Pancreas (tissue), 10 donors: ENCODE data around the gene TDRKH. TPM values are rescaled to one million over a fixed set of nuclear protein-coding genes. Genes with fewer than 3 reads are reported as not detected.
A peak's percentile ranks its signal among the peaks of the same experiment; 100 is the strongest.

Experiments
- ATAC-seq, 4 donors: fragments of 200-7000 bp; cut with Tn5 transposase; one replicate each; pipeline versions ENCODE4 v1.8.0 to v1.9.1; 2020; ENCODE audit warnings: mild to moderate bottlenecking in 4 of 4, moderate library complexity in 4 of 4
- DNase-seq, 6 donors: peaks; one replicate each; pipeline ENCODE4 v3.0.0-alpha.2; 2020
- FAIRE-seq: peaks from 2 replicates; lab custom pipeline; 2012; peaks lifted over from hg19 to GRCh38; lab: Jason Lieb, UNC
- H3K27ac ChIP-seq, 4 donors: fragments of 200-600 bp; sonication (generic); 1 replicate in 3 of 4; 2 replicates in 1 of 4; pipeline versions ENCODE4 v1.5.0 to v1.8.0; 2020
- H3K27me3 ChIP-seq, 4 donors: fragments of 200-600 bp; one replicate each; pipeline ENCODE4 v1.8.0; 2021
- H3K36me3 ChIP-seq, 3 donors: fragments of 200-600 bp; sonication (generic) in 1 of 3; one replicate each; pipeline versions ENCODE4 v1.5.0 to v1.8.0; 2020 to 2021
- H3K4me1 ChIP-seq, 3 donors: fragments of 200-600 bp; one replicate each; pipeline ENCODE4 v1.8.0; 2021
- H3K4me3 ChIP-seq, 4 donors: fragments of 200-600 bp; sonication (generic) in 2 of 4; one replicate each; pipeline versions ENCODE4 v1.5.0 to v1.8.0; 2020 to 2021
- H3K9me3 ChIP-seq, 4 donors: fragments of 200-600 bp; one replicate each; pipeline ENCODE4 v1.8.0; 2021
- WGBS, 2 donors: extraction: QIAGEN DNeasy Blood & Tissue Kit; methylation state at CpG; one replicate each; pipeline ENCODE4 v1.1.7; 2013; 5-methylcytosine and 5-hydroxymethylcytosine counted together
- intact Hi-C, 3 donors: fragments of 100-400 bp; cut with DNase I; formaldehyde crosslinking; loops; one replicate each; pipeline versions ENCODE4 v1.11.1 to v1.14.2; 2022
- polyA plus RNA-seq, 2 donors: library from polyadenylated mRNA; stranded (reverse); fragments of 200-250 nt; gene quantifications; one replicate each; pipeline ENCODE4 v1.2.3, GENCODE V29; 2013
- total RNA-seq, 6 donors: library from RNA; stranded (reverse); fragmentation: NEBNext Ultra II Directional in 4 of 6; extraction: Animal tissue kit (Norgen Biotek cat#: 25700) in 4 of 6; gene quantifications; one replicate each; pipeline versions ENCODE4 v1.2.1 to v1.2.4, GENCODE V29; 2021 to 2023
- TF ChIP-seq, protein P1 (sequence below), 4 donors: fragments of 200-600 bp; sonication (generic) in 3 of 4; IDR thresholded peaks; one replicate each; pipeline versions ENCODE4 v1.5.0 to v1.8.0; 2021; ENCODE audit warnings: antibody characterized with exemption in 4 of 4
- donor health status: healthy with polysubstance abuse.
- donor health status: DM: no; HTN: no; CAD: no; lungs with moderate emphysema.
- donor health status: DM: no; HTN: no; CAD: no.
- donor health status: control.
- donor health status: control.
- donor health status: Bipolar disorder and iron deficiency.
- donor health status: DM: yes; HTN: yes; CAD: no.
- donor health status: DM: no; HTN: no; CAD: no.
- donor health status: DM: no; HTN: no; CAD: no.
- donor health status: DM: yes; HTN: yes; CAD: no.

TDRKH gene
- total and polyA plus RNA-seq, 8 donors: 2.6 to 7.5 (median 3.7) TPM

DNA sequence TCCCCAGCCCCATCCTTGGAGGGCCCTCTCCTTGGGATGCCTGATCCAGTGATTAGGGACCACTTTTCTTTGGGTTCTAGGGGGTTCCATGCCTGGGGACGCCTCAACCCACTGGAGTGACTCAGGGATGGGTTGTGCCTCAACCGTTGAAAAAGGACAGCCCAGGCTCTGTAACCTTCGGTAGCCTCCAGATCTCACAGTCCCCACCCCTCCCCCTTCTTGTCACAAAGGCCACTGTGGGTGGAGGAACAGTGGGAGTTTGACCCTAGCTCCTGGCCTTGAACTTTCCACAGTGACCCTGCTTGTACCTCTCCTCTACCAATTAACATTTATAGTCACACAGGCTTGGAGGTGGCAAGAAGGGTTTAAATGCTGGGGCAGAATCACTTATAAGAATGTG is 43.9 kb upstream of the TDRKH start:
- no peak for DNase-seq
- intact Hi-C loops: no loop called here
- Histone ChIP-seq H3K4me3 (no peak overlapping the region), H3K27me3 (no peaks in the 10 kb centered on the region), H3K9me3 (no peaks in the 10 kb centered on the region), H3K36me3 (no peaks in the 10 kb centered on the region), H3K4me1 (peaks cover 42 to 51% (median 44%) of the 10 kb centered on the region in 3 donors), H3K27ac (no peak overlapping the region)
- no peak for ATAC-seq
- no peak for FAIRE-seq
- TF ChIP-seq, protein P1, sequence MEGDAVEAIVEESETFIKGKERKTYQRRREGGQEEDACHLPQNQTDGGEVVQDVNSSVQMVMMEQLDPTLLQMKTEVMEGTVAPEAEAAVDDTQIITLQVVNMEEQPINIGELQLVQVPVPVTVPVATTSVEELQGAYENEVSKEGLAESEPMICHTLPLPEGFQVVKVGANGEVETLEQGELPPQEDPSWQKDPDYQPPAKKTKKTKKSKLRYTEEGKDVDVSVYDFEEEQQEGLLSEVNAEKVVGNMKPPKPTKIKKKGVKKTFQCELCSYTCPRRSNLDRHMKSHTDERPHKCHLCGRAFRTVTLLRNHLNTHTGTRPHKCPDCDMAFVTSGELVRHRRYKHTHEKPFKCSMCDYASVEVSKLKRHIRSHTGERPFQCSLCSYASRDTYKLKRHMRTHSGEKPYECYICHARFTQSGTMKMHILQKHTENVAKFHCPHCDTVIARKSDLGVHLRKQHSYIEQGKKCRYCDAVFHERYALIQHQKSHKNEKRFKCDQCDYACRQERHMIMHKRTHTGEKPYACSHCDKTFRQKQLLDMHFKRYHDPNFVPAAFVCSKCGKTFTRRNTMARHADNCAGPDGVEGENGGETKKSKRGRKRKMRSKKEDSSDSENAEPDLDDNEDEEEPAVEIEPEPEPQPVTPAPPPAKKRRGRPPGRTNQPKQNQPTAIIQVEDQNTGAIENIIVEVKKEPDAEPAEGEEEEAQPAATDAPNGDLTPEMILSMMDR (IDR thresholded peaks at IDR 0.05): no peak
- 37 to 39% methylated on average over 3 of the region's 3 CpGs for WGBS, 2 donors

DNA sequence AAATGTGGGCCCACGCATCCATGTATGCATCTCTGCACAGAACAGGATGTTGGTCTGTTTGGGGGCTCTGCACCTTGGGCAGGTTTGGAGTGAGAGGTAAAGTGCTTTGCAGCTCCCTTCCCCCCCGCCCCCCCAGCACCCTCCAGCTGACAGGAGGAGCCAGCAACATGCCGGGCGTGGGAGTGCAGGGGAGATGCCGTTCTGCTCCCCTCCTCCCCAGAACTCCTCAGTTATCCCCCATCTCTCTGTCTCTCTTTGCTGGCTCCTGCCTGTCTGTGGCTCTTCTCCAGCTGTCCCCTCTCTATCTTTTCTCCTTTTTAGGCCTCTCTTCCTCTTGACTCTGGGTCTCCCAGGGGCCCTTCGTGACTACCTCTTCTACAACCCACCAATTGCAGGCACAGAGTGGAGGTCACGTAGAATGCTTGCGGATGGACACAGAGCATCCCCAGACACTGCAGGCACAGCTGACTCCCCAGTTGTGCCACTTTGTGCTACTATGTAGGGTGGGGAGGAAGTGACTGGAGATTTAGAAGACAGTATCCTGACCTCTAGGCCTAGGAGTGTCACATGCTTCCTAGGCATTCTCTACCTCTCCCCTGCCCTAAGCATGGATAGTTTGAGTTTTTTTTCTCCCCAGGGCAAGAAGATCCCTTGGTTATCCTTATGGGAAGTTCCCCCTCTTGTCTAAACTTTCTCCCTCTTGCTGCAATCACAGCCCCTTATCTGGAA is 43.0 kb upstream of the TDRKH start:
- 51 to 55% methylated on average over 8 of the region's 8 CpGs for WGBS, 2 donors
- Histone ChIP-seq H3K36me3 (peaks cover 0 to 3% (median 0%) of the 10 kb centered on the region in 3 donors), H3K27me3 (no peaks in the 10 kb centered on the region), H3K9me3 (no peaks in the 10 kb centered on the region), H3K4me3 (peak overlapping the region in 2 of 4 donors; percentile 15 to 82), H3K27ac (peak overlapping the region; percentile 81 to 93 (median 86)), H3K4me1 (peaks cover 38 to 46% (median 40%) of the 10 kb centered on the region in 3 donors)
- TF ChIP-seq, protein P1 (IDR thresholded peaks at IDR 0.05): no peak
- DNase-seq: no peak
- intact Hi-C loops: no loop called here
- FAIRE-seq: no peak
- ATAC-seq: no peak

DNA sequence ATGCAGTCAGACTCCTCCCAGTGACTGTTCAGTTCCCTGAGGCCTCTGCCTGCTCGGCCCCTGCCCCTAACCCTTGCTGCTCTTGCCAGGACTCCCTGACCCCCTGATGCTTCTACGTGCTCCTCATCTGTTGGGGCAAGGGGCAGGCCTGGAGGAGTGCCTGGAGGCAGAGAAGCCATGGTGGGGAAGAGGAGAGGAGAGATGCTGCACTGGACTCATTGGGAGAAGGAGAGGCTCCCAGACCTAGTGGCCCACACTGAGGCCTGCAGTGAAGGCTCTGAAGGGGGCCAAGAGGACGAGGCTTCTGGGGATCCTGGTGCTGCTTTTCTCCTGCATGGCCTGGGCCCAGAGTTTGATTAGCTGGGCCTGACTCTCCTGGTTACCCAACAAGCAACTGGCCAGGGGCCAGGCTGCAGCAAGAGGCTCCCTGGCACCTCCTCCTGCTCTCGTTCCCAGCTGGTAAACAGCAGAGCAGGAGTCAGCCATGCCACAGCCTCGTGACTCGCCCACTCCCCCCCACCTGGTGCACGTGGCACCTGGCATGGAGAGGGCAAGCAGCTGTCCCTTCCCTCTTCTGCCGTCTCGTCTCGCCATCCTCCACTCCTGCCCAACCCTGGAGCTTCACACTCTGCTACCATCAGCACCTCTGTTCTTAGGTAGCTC is 42.1 kb upstream of the TDRKH start:
- Histone ChIP-seq H3K4me3 (peak overlapping the region in 2 of 4 donors; percentile 66 to 82), H3K36me3 (peaks cover 0 to 8% (median 2%) of the 10 kb centered on the region in 3 donors), H3K9me3 (no peaks in the 10 kb centered on the region), H3K27me3 (no peaks in the 10 kb centered on the region), H3K4me1 (peaks cover 38 to 42% (median 39%) of the 10 kb centered on the region in 3 donors), H3K27ac (peak overlapping the region; percentile 81 to 93 (median 86))
- peak; percentile 69 to 84 (median 76) for ATAC-seq
- DNase-seq: peak; percentile 92 to 99 (median 98)
- FAIRE-seq: no peak
- TF ChIP-seq, protein P1 (IDR thresholded peaks at IDR 0.05): no peak
- intact Hi-C loops: no loop called here
- WGBS, 2 donors: 12 to 13% methylated on average over 10 of the region's 10 CpGs

DNA sequence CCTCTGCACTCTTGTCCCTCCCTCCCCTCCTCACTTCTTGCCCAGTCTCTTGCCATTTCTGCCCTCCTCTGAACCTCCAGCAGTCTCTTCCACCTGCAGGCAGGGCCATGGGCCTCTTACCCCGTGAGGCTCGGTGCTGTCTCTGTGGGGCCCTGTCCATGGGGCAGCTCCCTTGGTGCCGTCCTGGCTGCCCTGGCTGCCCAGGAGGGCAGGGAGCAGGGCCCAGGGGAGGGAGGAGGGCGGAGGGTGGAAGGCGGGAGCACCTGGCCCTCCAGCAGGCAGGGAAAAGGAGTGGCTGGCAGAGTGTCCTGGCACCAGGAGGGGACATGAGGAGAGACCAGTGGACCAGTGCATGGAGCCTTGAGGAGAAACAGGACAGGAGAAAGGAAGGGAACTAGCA is 41.3 kb upstream of the TDRKH start, which contains the start of gene RORC:
RORC (minus strand) TSS at position 198 of the 400 bp plus-strand sequence; CDS start at position 160, 38 bp downstream.
- peaks cover 0 to 8% (median 2%) of the 10 kb centered on the region in 3 donors for H3K36me3 ChIP-seq
- H3K4me1 ChIP-seq: peaks cover 35 to 38% (median 38%) of the 10 kb centered on the region in 3 donors
- H3K4me3 ChIP-seq: peak within 1 kb of the TSS; percentile 33 to 82 (median 62)
- no peak for FAIRE-seq
- H3K9me3 ChIP-seq: no peaks in the 10 kb centered on the region
- TF ChIP-seq, protein P1 (IDR thresholded peaks at IDR 0.05): no peak
- ATAC-seq: peak; percentile 81 to 89 (median 85)
- 4 to 13% methylated on average over 5 of the region's 5 CpGs for WGBS, 2 donors
- peak within 1 kb of the TSS; percentile 81 to 93 (median 86) for H3K27ac ChIP-seq
- DNase-seq: peak; percentile 85 to 96 (median 90)
- intact Hi-C loops: no loop called here
- no peaks in the 10 kb centered on the region for H3K27me3 ChIP-seq
